ENCODE results near the gene SMG6. TPM values are rescaled to one million over a fixed set of nuclear protein-coding genes. Genes with fewer than 3 reads are reported as not detected.

SMG6 gene
- total and polyA plus RNA-seq, 2 of the 13 experiments (the other 11 are each of a cell fraction or from before 2014, with no cell fraction given) = 4.6 to 14.6 TPM

- TF ChIP-seq JUN (CRISPR knock-in tag; IDR thresholded peaks at IDR 0.05) = no peak
- TF ChIP-seq ZNF431 (CRISPR knock-in tag; IDR thresholded peaks at IDR 0.05; ENCODE audit: borderline replicate concordance, low read depth) = peak; percentile 35; the same call in 1 of the 2 replicates
- no peak for TF ChIP-seq ZNF761 (CRISPR knock-in tag; conservative IDR thresholded peaks at IDR 0.05)
- TF ChIP-seq ZBTB21 (CRISPR knock-in tag; IDR thresholded peaks at IDR 0.05) = no peak
- no peak for TF ChIP-seq ZNF17 (CRISPR knock-in tag; IDR thresholded peaks at IDR 0.05)
- TF ChIP-seq GPBP1L1 (CRISPR knock-in tag; IDR thresholded peaks at IDR 0.05) = no peak
- no peak for TF ChIP-seq ZBTB37 (CRISPR knock-in tag; IDR thresholded peaks at IDR 0.05)
- TF ChIP-seq TSC22D2 (CRISPR knock-in tag; IDR thresholded peaks at IDR 0.05; ENCODE audit: borderline replicate concordance) = no peak
- TF ChIP-seq TBX2 (CRISPR knock-in tag; IDR thresholded peaks at IDR 0.05; ENCODE audit: borderline replicate concordance) = no peak; the same call in 1 of the 2 replicates
- TF ChIP-seq PHF20 (CRISPR knock-in tag; IDR thresholded peaks at IDR 0.05) = no peak
- TF ChIP-seq SKI (IDR thresholded peaks at IDR 0.05; ENCODE audit: partially characterized antibody) = no peak
- TF ChIP-seq JDP2 (CRISPR knock-in tag; IDR thresholded peaks at IDR 0.05; ENCODE audit: borderline replicate concordance) = no peak
- TF ChIP-seq KAT8 (CRISPR knock-in tag; IDR thresholded peaks at IDR 0.05) = no peak
- TF ChIP-seq ZFAT (CRISPR knock-in tag; conservative IDR thresholded peaks at IDR 0.05) = no peak
- no peak for TF ChIP-seq ARNT2 (CRISPR knock-in tag; IDR thresholded peaks at IDR 0.05; ENCODE audit: low read depth)
- no peak for TF ChIP-seq HIC2 (CRISPR knock-in tag; IDR thresholded peaks at IDR 0.05; ENCODE audit: low read depth)
- TF ChIP-seq ZNF296 (CRISPR knock-in tag; conservative IDR thresholded peaks at IDR 0.05) = no peak
- no peak for TF ChIP-seq FOSL2 (CRISPR knock-in tag; IDR thresholded peaks at IDR 0.05)
- no peak for TF ChIP-seq ATF1 (CRISPR knock-in tag; IDR thresholded peaks at IDR 0.05)
- TF ChIP-seq HMG20B (CRISPR knock-in tag; conservative IDR thresholded peaks at IDR 0.05) = no peak
- no peak for TF ChIP-seq RFXANK (CRISPR knock-in tag; IDR thresholded peaks at IDR 0.05)
- no peak for TF ChIP-seq CBX1 (IDR thresholded peaks at IDR 0.05; ENCODE audit: low read depth)
- TF ChIP-seq SRY (CRISPR knock-in tag; IDR thresholded peaks at IDR 0.05) = no peak
- TF ChIP-seq NCOA2 (CRISPR knock-in tag; IDR thresholded peaks at IDR 0.05) = no peak
- TF ChIP-seq ZNF577 (CRISPR knock-in tag; IDR thresholded peaks at IDR 0.05; ENCODE audit: borderline replicate concordance, low read depth) = no peak
- TF ChIP-seq STAT5B (CRISPR knock-in tag; IDR thresholded peaks at IDR 0.05) = no peak
- peak; percentile 26 for TF ChIP-seq XRCC5 (optimal IDR thresholded peaks at IDR 0.05; ENCODE audit: low read length)
- TF ChIP-seq BORCS8-MEF2B (CRISPR knock-in tag; IDR thresholded peaks at IDR 0.05) = no peak
Observed at GRCh38 chr17:2049333-2050299, 254.0 kb downstream of the SMG6 start (continued).

Measured in HepG2 (cell line).